ENCODE data around the gene NKAIN4.

DNA sequence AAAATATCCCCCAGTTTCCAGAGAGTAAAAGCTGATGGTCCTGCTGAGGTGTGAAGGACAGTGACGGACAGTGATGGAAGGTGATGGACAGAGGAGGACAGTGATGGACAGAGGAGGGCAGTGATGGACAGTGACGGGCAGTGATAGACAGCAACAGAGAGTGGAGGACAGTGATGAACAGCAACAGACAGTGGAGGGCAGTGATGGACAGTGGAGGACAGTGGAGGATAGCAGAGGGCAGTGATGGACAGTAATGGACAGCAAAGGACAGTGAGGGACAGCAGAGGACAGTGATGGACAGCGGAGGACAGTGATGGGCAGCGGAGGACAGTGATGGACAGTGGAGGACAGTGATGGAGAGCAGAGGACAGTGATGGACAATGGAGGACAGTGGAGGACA, 2.7 kb upstream of the NKAIN4 start:
- TF ChIP-seq EZH2 (IDR thresholded peaks at IDR 0.05; ENCODE audit: borderline replicate concordance, low read depth, low read length, poor library complexity, severe bottlenecking) (no peak), CTCF (conservative IDR thresholded peaks at IDR 0.05; ENCODE audit: low read depth, low read length) (no peak)

Measured in A673 (cell line).